D721Med (cell line): ENCODE data around the gene PABPC1L.

ENCODE experiments used
- DNase-seq: peaks from one replicate; pipeline ENCODE4 v3.0.0; 2011; ENCODE audit warnings: low spot score; ENCODE audit not compliant: insufficient read length
- FAIRE-seq: peaks from 2 replicates; lab custom pipeline; 2011; peaks lifted over from hg19 to GRCh38; lab: Jason Lieb, UNC
- TF ChIP-seq, protein P1 (sequence below): IDR thresholded peaks from 2 replicates; pipeline ENCODE4 v1.5.1; 2012; ENCODE audit warnings: mild to moderate bottlenecking, control low read depth; ENCODE audit not compliant: insufficient read depth; ENCODE audit errors: missing control alignments

PABPC1L gene

DNA sequence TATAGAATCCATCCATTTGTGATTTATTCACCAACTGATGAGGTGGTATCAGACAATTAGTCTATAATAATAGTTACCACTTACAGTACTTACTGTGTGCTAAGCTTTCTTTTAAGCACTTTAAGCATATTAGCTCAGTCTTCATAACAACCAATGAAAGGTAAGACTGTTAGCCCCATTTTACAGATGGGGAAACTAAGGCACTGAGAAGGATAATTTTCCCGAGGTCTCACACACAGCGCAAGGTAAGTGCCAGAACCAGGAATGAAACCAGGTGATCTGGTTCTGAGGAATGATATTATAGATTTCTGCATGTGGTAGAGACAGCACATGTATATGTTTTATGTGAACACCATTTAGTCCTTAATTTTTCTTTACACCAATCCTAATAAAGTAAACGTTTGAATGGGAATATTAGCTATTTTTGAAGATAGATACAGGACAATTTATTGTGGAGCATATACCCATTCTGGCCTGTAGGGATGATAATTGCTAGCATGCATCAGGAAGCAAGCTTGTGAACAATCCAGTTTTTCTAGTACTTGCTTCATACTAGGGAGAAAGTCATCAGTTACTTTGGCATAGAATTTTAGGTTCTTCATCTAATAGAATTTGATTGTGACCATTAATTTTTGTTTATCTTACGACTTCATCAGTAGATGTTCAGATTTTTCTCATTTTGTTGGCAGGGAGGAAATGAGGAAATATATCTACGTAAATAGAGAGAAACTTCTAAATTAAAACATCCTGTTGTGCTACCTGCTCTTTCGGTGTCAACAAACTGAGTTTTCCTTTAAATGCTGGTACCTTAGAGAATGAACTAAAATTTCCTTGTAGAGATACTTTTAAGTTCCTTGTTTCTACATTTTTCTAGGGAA, 21.4 kb upstream of the PABPC1L start:
- no peak for FAIRE-seq
- TF ChIP-seq, protein P1, sequence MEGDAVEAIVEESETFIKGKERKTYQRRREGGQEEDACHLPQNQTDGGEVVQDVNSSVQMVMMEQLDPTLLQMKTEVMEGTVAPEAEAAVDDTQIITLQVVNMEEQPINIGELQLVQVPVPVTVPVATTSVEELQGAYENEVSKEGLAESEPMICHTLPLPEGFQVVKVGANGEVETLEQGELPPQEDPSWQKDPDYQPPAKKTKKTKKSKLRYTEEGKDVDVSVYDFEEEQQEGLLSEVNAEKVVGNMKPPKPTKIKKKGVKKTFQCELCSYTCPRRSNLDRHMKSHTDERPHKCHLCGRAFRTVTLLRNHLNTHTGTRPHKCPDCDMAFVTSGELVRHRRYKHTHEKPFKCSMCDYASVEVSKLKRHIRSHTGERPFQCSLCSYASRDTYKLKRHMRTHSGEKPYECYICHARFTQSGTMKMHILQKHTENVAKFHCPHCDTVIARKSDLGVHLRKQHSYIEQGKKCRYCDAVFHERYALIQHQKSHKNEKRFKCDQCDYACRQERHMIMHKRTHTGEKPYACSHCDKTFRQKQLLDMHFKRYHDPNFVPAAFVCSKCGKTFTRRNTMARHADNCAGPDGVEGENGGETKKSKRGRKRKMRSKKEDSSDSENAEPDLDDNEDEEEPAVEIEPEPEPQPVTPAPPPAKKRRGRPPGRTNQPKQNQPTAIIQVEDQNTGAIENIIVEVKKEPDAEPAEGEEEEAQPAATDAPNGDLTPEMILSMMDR = no peak
- no peak for DNase-seq

DNA sequence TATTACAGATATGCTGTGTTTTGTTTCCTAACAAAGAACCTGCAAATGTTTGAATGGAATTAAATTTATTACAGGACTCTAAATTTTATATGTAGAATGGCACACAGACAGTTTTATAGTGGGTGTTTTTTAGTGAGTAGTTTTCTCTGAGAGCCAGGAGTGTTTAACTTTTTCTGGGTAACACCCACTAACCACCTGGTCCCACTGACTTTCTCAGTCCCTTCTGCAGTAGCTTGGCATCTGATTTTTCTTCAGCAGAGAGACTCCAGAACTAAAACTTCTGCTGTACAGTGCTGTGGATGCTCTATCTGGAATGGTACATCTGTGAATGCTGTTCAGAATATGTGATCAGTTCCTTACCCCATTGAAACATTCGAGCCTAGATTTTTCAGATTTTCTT, 18.0 kb upstream of the PABPC1L start:
- DNase-seq (no peak), FAIRE-seq (no peak)
- TF ChIP-seq, protein P1 = no peak

DNA sequence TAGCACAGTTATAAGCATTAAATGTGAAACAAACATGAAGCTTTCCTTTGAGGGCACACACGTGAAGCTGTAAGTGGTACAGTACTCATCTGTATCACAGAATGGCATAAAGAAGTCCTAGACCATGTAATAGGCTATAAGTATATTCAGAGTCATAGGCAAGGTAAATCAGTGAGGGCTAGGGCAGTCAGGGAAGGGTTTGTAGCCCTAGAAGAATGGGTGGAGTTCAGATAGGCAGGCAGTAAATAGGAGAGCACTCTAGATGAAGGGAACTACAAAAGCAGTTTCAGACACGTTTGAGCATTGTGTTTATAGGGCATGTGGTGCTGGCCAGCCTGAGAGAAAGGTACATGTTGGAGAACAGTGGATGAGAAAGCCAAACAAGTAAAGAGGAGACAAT, 14.9 kb upstream of the PABPC1L start:
- FAIRE-seq = no peak
- DNase-seq = no peak
- TF ChIP-seq, protein P1 = no peak

DNA sequence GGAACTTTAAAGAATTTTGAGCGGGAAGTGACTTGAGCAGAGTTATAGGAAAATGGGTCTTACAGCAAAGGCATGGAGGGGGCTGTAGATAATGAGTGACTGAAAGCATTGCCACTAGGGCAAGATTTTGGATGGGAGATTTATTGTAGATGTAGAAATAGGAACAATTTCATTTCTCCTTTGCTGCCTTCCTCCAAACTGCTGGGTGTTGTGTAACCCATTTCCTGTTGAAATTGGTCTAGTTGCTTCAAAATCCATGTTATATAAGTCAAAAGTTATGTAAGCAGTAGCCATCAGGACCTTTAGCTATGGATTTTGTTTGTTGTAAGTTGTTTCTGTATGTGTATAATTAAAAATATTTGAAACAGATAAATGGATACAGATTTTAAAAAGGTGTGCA, 13.3 kb upstream of the PABPC1L start:
- TF ChIP-seq, protein P1 = no peak
- DNase-seq (no peak), FAIRE-seq (no peak)

DNA sequence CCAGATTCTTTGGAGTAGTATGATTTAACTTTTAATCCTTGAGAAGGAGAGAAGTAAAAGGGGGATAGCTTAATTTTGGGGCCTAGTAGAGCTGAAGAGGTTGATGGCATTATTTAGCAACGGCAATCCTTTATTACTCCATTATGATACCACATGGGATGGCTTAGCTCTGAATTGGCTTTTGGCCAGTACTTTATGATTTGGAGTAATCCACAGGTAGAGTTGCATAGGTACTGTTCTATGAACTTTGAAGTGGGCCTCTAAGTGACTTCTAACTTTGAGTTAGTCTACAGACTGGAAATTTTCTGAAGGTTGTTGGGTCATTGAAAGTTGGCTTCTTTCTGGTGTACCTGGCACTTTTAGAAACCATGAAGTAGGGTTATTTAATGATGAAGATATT, 12.7 kb upstream of the PABPC1L start:
- DNase-seq = no peak
- FAIRE-seq = no peak
- TF ChIP-seq, protein P1 = no peak

DNA sequence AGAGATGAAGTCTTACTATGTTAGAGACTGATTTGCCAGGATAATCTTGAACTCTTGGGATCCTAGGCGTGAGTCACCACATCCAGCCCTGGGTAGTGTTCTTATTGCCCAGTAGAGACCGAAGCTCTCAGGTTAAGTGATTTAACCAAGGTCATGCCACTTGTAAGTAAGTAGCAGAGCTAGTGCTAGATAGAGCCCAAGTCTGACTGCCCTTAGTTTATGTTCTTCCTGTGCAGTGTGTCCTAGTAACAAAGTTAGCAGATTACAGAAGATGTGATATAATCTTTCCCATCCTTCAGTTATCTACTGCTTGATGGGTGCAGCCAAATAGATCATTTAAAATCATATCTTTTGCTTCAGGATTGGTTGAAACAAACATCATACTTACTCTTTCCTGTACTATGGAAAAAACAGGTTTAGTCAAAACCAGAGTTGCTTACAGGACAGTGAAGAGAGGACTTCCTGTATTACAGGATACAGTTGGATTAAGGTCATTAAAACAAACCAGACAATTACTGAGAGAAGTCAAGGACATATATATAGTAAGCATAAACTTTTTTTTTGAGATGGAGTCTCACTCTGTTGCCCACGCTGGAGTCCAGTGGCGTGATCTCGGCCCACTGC, 9.5 kb upstream of the PABPC1L start:
- no peak for DNase-seq
- FAIRE-seq = no peak
- TF ChIP-seq, protein P1 = no peak

DNA sequence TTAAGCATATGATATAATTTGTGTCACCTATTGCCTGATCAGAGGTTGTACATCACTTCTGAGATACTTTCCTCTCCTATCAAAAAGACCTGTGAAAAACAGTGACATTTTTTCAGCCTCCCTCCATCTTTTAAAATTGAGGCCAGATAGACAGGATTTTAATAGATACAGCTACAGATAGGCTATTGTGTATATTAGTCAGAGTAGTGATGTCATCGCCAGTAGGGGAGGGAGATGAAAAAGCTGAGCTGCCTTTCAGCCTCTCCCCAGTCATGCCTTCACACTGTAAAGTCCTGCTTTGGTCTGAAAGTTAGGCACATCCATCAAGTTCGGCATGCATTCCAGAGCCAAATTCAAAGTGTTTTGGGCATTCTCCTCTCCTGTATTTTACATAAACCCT, 7.9 kb upstream of the PABPC1L start:
- DNase-seq (no peak), FAIRE-seq (no peak)
- TF ChIP-seq, protein P1 = no peak
